OCI-LY1 (cell line): ENCODE results near the gene SOX10.

ENCODE experiments used
- CTCF ChIP-seq: fragments of 200-600 bp; sonication (generic), shearing (Covaris generic); IDR thresholded peaks from 2 replicates; pipeline ENCODE4 v1.5.1; 2017; ENCODE audit warnings: mild to moderate bottlenecking, antibody characterized with exemption, low read length, moderate library complexity, mixed read lengths
- EZH2 ChIP-seq: fragments of 200-600 bp; sonication (generic), shearing (Covaris generic); IDR thresholded peaks from 2 replicates; pipeline ENCODE4 v1.8.0; 2017; ENCODE audit warnings: borderline replicate concordance, mixed run types, mild to moderate bottlenecking, antibody characterized with exemption, low read length, moderate library complexity, mixed read lengths

- TF ChIP-seq CTCF (no peak), EZH2 (no peak)
Measured at GRCh38 chr22:37931893-37932389, 52.4 kb downstream of the SOX10 start.
